ENCODE results near the gene MMP15. TPM values are rescaled to one million over a fixed set of nuclear protein-coding genes. Genes with fewer than 3 reads are reported as not detected.

MMP15 gene
- total and polyA plus RNA-seq, 2 donors (not counting 3 experiments of a cell fraction or from before 2014, with no cell fraction given), result 12.6 to 16.0 TPM

- no peak for DNase-seq (ENCODE audit: low read depth, low spot score)
- intact Hi-C loops (cut with micrococcal nuclease), result loop anchor here (2.0 kb wide), 1 partner anchor 69 kb away; no protein-coding TSS in a partner anchor
- dilution Hi-C loops (cut with MboI; ENCODE audit: extremely low pct_ligation_motif_present, low sequenced_read_pairs), result no loop called here
- H4K20me1 ChIP-seq (replicated peaks; ENCODE audit: control insufficient read depth, extremely low read depth, insufficient read depth, low read length), result no peaks in the 10 kb centered on the region
- no peaks in the 10 kb centered on the region for H3K9me1 ChIP-seq (replicated peaks; ENCODE audit: control insufficient read depth, extremely low read depth, insufficient read depth, low read length)
- peak; percentile 55 for TF ChIP-seq EZH2 (IDR thresholded peaks at IDR 0.05; ENCODE audit: borderline replicate concordance, low read depth, low read length, severe bottlenecking)
- TF ChIP-seq POLR2AphosphoS5 (IDR thresholded peaks at IDR 0.05; ENCODE audit: insufficient read depth, low read depth, low read length), result no peak
- H3K4me2 ChIP-seq (ENCODE audit: insufficient read depth, low read length), result peak overlapping the region; percentile 12
- H3K4me1 ChIP-seq (ENCODE audit: control insufficient read depth, extremely low read depth, insufficient read depth, low read length), result peaks cover 17% of the 10 kb centered on the region
- H3K27me3 ChIP-seq (ENCODE audit: control insufficient read depth in 2 of 2, insufficient read depth in 2 of 2, low read length in 2 of 2), result peaks cover 0 to 8% of the 10 kb centered on the region in 2 experiments
- H3K27ac ChIP-seq (ENCODE audit: insufficient read depth, low read depth, low read length), result no peak overlapping the region
- peak overlapping the region in 1 of 3 experiments; percentile 64 for H3K4me3 ChIP-seq (replicated peaks in 1 of 3; ENCODE audit: insufficient read depth in 1 of 3, low read depth in 1 of 3, low read length in 3 of 3)
- ChIA-PET POLR2A (interaction anchor here (0.6 to 2.0 kb wide), 2 partner anchors 38 to 102 kb away, joined by 4 to 8 read pairs; partner anchors contain the start of gene CFAP20), CTCF (interaction anchor here (0.6 to 3.0 kb wide), 7 partner anchors 22 to 729 kb away, joined by 3 to 54 read pairs (median 4); partner anchors contain the start of gene CFAP20)
- no TSS peak for BruUV-seq (replicated peaks)
- H3K79me2 ChIP-seq (ENCODE audit: control insufficient read depth, insufficient read depth, low read length), result no peaks in the 10 kb centered on the region
- H3K36me3 ChIP-seq (ENCODE audit: control insufficient read depth in 2 of 2, extremely low read depth in 1 of 2, insufficient read depth in 2 of 2, low read length in 2 of 2), result no peaks in the 10 kb centered on the region
- H3K9me3 ChIP-seq (replicated peaks; ENCODE audit: control insufficient read depth, insufficient read depth, low read length), result no peaks in the 10 kb centered on the region
- H3K9ac ChIP-seq (replicated peaks; ENCODE audit: extremely low read depth, insufficient read depth, low read length), result no peak overlapping the region
- FAIRE-seq, result no peak
- H2AFZ ChIP-seq (ENCODE audit: low read depth, low read length), result peak overlapping the region; percentile 22
Observed at GRCh38 chr16:58027161-58027915, 1.8 kb downstream of the MMP15 start.

GRCh38 chr16:58027916-58028455 is 2.4 kb downstream of the MMP15 start:
- no peak overlapping the region for H3K27ac ChIP-seq (ENCODE audit: insufficient read depth, low read depth, low read length)
- DNase-seq (ENCODE audit: low read depth, low spot score), result no peak
- TF ChIP-seq MYC (IDR thresholded peaks at IDR 0.05; ENCODE audit: low read depth, low read length) (no peak), JUN (IDR thresholded peaks at IDR 0.05; ENCODE audit: borderline replicate concordance, insufficient read depth, insufficient read length, low read depth) (no peak), GATA2 (IDR thresholded peaks at IDR 0.05; ENCODE audit: insufficient read depth, insufficient read length, low read depth, low read length) (no peak), POLR2A (IDR thresholded peaks at IDR 0.05; ENCODE audit: low read depth, low read length) (no peak), EZH2 (IDR thresholded peaks at IDR 0.05; ENCODE audit: borderline replicate concordance, low read depth, low read length, severe bottlenecking) (no peak), POLR2AphosphoS5 (IDR thresholded peaks at IDR 0.05; ENCODE audit: insufficient read depth, low read depth, low read length) (no peak), FOS (IDR thresholded peaks at IDR 0.05; ENCODE audit: borderline replicate concordance, insufficient read depth, low read length) (no peak)
- TF ChIP-seq, protein P1, sequence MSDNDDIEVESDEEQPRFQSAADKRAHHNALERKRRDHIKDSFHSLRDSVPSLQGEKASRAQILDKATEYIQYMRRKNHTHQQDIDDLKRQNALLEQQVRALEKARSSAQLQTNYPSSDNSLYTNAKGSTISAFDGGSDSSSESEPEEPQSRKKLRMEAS (IDR thresholded peaks at IDR 0.05; ENCODE audit: insufficient read depth, insufficient read length), result no peak
- TF ChIP-seq, protein P2, sequence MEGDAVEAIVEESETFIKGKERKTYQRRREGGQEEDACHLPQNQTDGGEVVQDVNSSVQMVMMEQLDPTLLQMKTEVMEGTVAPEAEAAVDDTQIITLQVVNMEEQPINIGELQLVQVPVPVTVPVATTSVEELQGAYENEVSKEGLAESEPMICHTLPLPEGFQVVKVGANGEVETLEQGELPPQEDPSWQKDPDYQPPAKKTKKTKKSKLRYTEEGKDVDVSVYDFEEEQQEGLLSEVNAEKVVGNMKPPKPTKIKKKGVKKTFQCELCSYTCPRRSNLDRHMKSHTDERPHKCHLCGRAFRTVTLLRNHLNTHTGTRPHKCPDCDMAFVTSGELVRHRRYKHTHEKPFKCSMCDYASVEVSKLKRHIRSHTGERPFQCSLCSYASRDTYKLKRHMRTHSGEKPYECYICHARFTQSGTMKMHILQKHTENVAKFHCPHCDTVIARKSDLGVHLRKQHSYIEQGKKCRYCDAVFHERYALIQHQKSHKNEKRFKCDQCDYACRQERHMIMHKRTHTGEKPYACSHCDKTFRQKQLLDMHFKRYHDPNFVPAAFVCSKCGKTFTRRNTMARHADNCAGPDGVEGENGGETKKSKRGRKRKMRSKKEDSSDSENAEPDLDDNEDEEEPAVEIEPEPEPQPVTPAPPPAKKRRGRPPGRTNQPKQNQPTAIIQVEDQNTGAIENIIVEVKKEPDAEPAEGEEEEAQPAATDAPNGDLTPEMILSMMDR (IDR thresholded peaks at IDR 0.05; ENCODE audit: extremely low read depth in 1 of 2, insufficient read depth in 1 of 2, low read depth in 1 of 2, low read length in 2 of 2), result no peak
- FAIRE-seq, result no peak
- no peak overlapping the region for H3K4me3 ChIP-seq (replicated peaks in 1 of 3; ENCODE audit: insufficient read depth in 1 of 3, low read depth in 1 of 3, low read length in 3 of 3)
- H3K4me2 ChIP-seq (ENCODE audit: insufficient read depth, low read length), result no peak overlapping the region
- no peak overlapping the region for H3K9ac ChIP-seq (replicated peaks; ENCODE audit: extremely low read depth, insufficient read depth, low read length)
- H3K4me1 ChIP-seq (ENCODE audit: control insufficient read depth, extremely low read depth, insufficient read depth, low read length), result peaks cover 11% of the 10 kb centered on the region
- no peak overlapping the region for H2AFZ ChIP-seq (ENCODE audit: low read depth, low read length)
- dilution Hi-C loops (cut with MboI; ENCODE audit: extremely low pct_ligation_motif_present, low sequenced_read_pairs), result no loop called here
- H3K79me2 ChIP-seq (ENCODE audit: control insufficient read depth, insufficient read depth, low read length), result no peaks in the 10 kb centered on the region
- no peaks in the 10 kb centered on the region for H3K9me3 ChIP-seq (replicated peaks; ENCODE audit: control insufficient read depth, insufficient read depth, low read length)
- ChIA-PET POLR2A (interaction anchor here (0.6 kb wide), 1 partner anchor 39 kb away, joined by 4 read pairs; no protein-coding TSS in a partner anchor), CTCF (interaction anchor here (0.6 to 3.0 kb wide), 7 partner anchors 22 to 728 kb away, joined by 3 to 54 read pairs (median 4); partner anchors contain the start of gene CFAP20)
- H3K27me3 ChIP-seq (ENCODE audit: control insufficient read depth in 2 of 2, insufficient read depth in 2 of 2, low read length in 2 of 2), result peaks cover 0 to 8% of the 10 kb centered on the region in 2 experiments
- H3K9me1 ChIP-seq (replicated peaks; ENCODE audit: control insufficient read depth, extremely low read depth, insufficient read depth, low read length), result no peaks in the 10 kb centered on the region
- intact Hi-C loops (cut with micrococcal nuclease), result loop anchor here (2.0 kb wide), 1 partner anchor 69 kb away; no protein-coding TSS in a partner anchor
- no TSS peak for BruUV-seq (replicated peaks)
- no peaks in the 10 kb centered on the region for H4K20me1 ChIP-seq (replicated peaks; ENCODE audit: control insufficient read depth, extremely low read depth, insufficient read depth, low read length)
- H3K36me3 ChIP-seq (ENCODE audit: control insufficient read depth in 2 of 2, extremely low read depth in 1 of 2, insufficient read depth in 2 of 2, low read length in 2 of 2), result no peaks in the 10 kb centered on the region

All from endothelial cell of umbilical vein (primary cell).